DND-41 (cell line): ENCODE results near the gene ADCY4.

Experiments
- EZH2 ChIP-seq: IDR thresholded peaks from 3 replicates; pipeline ENCODE4 v1.6.1; 2012; ENCODE audit warnings: borderline replicate concordance, low read depth, mild to moderate bottlenecking, moderate library complexity, low read length, inconsistent platforms; ENCODE audit not compliant: severe bottlenecking
- TF ChIP-seq, protein P1 (sequence below): IDR thresholded peaks from 2 replicates; pipeline ENCODE4 v1.5.1; 2012; ENCODE audit warnings: borderline replicate concordance, low read length, moderate library complexity, mild to moderate bottlenecking; ENCODE audit not compliant: poor library complexity, severe bottlenecking; ENCODE audit errors: extremely low read depth

DNA sequence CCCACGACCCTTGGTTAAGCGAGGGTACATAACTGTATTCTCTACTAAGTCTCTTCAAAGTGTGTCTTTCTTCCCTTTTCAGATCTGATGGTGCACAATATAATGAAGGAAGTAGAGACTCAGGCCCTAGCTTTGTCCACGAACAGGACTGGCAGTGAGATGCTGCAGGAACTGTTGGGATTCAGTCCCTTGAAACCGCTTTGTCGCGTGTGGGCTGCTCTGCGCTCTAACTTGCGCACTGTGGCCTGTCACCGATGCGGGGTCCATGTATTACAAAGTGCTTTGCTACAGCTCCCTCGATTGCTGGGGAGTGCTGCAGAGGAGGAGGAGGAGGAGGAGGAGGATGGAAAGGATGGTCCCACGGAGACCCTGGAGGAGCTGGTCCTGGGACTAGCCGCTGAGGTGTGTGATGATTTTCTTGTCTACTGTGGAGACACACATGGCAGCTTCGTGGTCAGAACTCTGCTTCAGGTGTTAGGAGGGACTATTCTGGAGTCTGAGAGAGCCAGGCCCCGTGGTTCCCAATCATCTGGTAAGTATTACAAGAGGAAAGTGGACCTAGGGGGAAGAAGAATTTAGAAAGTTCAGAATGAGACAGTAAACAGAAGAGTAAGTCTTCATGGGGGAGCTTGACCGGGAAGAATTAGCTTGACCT lies 34.4 kb downstream of the ADCY4 start:
- no peak for TF ChIP-seq EZH2
- TF ChIP-seq, protein P1, sequence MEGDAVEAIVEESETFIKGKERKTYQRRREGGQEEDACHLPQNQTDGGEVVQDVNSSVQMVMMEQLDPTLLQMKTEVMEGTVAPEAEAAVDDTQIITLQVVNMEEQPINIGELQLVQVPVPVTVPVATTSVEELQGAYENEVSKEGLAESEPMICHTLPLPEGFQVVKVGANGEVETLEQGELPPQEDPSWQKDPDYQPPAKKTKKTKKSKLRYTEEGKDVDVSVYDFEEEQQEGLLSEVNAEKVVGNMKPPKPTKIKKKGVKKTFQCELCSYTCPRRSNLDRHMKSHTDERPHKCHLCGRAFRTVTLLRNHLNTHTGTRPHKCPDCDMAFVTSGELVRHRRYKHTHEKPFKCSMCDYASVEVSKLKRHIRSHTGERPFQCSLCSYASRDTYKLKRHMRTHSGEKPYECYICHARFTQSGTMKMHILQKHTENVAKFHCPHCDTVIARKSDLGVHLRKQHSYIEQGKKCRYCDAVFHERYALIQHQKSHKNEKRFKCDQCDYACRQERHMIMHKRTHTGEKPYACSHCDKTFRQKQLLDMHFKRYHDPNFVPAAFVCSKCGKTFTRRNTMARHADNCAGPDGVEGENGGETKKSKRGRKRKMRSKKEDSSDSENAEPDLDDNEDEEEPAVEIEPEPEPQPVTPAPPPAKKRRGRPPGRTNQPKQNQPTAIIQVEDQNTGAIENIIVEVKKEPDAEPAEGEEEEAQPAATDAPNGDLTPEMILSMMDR: no peak
